Left lung (tissue), 14 donors: ENCODE data around the gene OR51F1. TPM values are rescaled to one million over a fixed set of nuclear protein-coding genes. Genes with fewer than 3 reads are reported as not detected.
"Not testable (repeated sequence)": the region's sequence is repeated elsewhere in the genome, so short reads cannot be mapped to it uniquely, and the experiment has no call there.

Experiments
- ATAC-seq: fragments of 200-7000 bp; cut with Tn5 transposase; one replicate; pipeline ENCODE4 v1.9.1; 2020; ENCODE audit warnings: moderate library complexity
- DNase-seq, 4 donors: peaks; one replicate each; pipeline ENCODE4 v3.0.0-alpha.2; 2013 to 2020
- H3K27ac ChIP-seq, 2 donors: fragments of 200-600 bp; sonication (generic) in 1 of 2; one replicate each; pipeline versions ENCODE4 v1.5.0 to v1.8.0; 2020 to 2021
- H3K27me3 ChIP-seq, 2 donors: fragments of 200-600 bp; sonication (generic) in 1 of 2; one replicate each; pipeline versions ENCODE4 v1.5.0 to v1.8.0; 2020 to 2021
- H3K36me3 ChIP-seq, 2 donors: fragments of 200-600 bp; sonication (generic) in 1 of 2; one replicate each; pipeline versions ENCODE4 v1.5.0 to v1.8.0; 2020 to 2021
- H3K4me1 ChIP-seq, 2 donors: fragments of 200-600 bp; one replicate each; pipeline ENCODE4 v1.8.0; 2021
- H3K4me3 ChIP-seq, 2 donors: fragments of 200-600 bp; sonication (generic) in 1 of 2; one replicate each; pipeline versions ENCODE4 v1.5.0 to v1.8.0; 2020 to 2021; ENCODE audit warnings: mild to moderate bottlenecking in 1 of 2
- H3K9me3 ChIP-seq, 2 donors: fragments of 200-600 bp; sonication (generic) in 1 of 2; one replicate each; pipeline versions ENCODE4 v1.5.0 to v1.8.0; 2020 to 2021
- CTCF ChIP-seq, 2 donors: fragments of 200-600 bp; sonication (generic) in 1 of 2; IDR thresholded peaks; one replicate each; pipeline versions ENCODE4 v1.5.0 to v1.8.0; 2021; ENCODE audit warnings: antibody characterized with exemption in 2 of 2
- intact Hi-C, 2 donors: fragments of 100-400 bp; cut with DNase I; formaldehyde crosslinking; loops; one replicate each; pipeline versions ENCODE4 v1.11.2 to v1.14.2; 2022
- long read RNA-seq, 12 donors: library from polyadenylated mRNA in 2 of 12; unstranded in 2 of 12; transcript quantifications; one replicate each; pipeline ENCODE4 v2.0.0 and lab custom pipeline, GENCODE V29; 2019 to 2026
- polyA plus RNA-seq, 6 donors: library from polyadenylated mRNA; unstranded; fragments of 120-200 nt; gene quantifications; one replicate each; pipeline ENCODE4 v1.2.1, GENCODE V29; 2013; ENCODE audit not compliant: insufficient read length in 6 of 6
- total RNA-seq, 2 donors: library from RNA; stranded (reverse); fragmentation: NEBNext Ultra II Directional; extraction: Animal tissue kit (Norgen Biotek cat#: 25700); gene quantifications; one replicate each; pipeline ENCODE4 v1.2.1, GENCODE V29; 2021
- donor health status: DM: no; HTN: yes; CAD: no.
- donor health status: DM: no; HTN: no; CAD: no.

The OR51F1 gene
- total RNA-seq (not detected), polyA plus RNA-seq (not detected)
- long read RNA-seq, donor 1: 0 reads
- long read RNA-seq, donor 2: 0 reads
- long read RNA-seq, donor 3: 0 reads
- long read RNA-seq, donor 4: 0 reads
- long read RNA-seq, donor 5: 0 reads
- long read RNA-seq, donor 6: 0 reads
- long read RNA-seq, donor 7: 0 reads
- long read RNA-seq, donor 8: 0 reads
- long read RNA-seq, donor 9: 0 reads
- long read RNA-seq, donor 10: 0 reads
- long read RNA-seq, donor 11, partial matches to known transcripts: 0 of 1 reads
- long read RNA-seq, donor 11, other reads (novel, unspliced or antisense): 0 of 1 reads
- long read RNA-seq, donor 12: 0 reads

- no peak for TF ChIP-seq CTCF (IDR thresholded peaks at IDR 0.05)
Measured at GRCh38 chr11:4769838-4770237, at the start of gene OR51F1. OR51F1 (minus strand) TSS chr11:4769938; CDS start chr11:4769938, 0 bp downstream.

GRCh38 chr11:4809246-4809645 is 39.5 kb upstream of the OR51F1 start:
- ATAC-seq (no peak), DNase-seq (no peak)
- no peak for TF ChIP-seq CTCF (IDR thresholded peaks at IDR 0.05)
- Histone ChIP-seq H3K4me1 (no peaks in the 10 kb centered on the region), H3K9me3 (no peaks in the 10 kb centered on the region), H3K27ac (no peak overlapping the region), H3K27me3 (no peaks in the 10 kb centered on the region), H3K4me3 (no peak overlapping the region), H3K36me3 (no peaks in the 10 kb centered on the region)
- intact Hi-C loops: no loop called here

More at GRCh38 chr11:4769838-4770237, at the start of gene OR51F1:
- H3K4me1 ChIP-seq: no peaks in the 10 kb centered on the region
- no peaks in the 10 kb centered on the region for H3K36me3 ChIP-seq
- H3K4me3 ChIP-seq: no peak within 1 kb of the TSS
- no peaks in the 10 kb centered on the region for H3K9me3 ChIP-seq
- no peak for ATAC-seq
- H3K27me3 ChIP-seq: no peaks in the 10 kb centered on the region
- no peak for DNase-seq
- intact Hi-C loops: no loop called here
- H3K27ac ChIP-seq: no peak within 1 kb of the TSS

- H3K27me3 ChIP-seq: no peaks in the 10 kb centered on the region
- H3K4me1 ChIP-seq: no peaks in the 10 kb centered on the region
- H3K27ac ChIP-seq: no peak overlapping the region
- no peak for ATAC-seq
- intact Hi-C loops: no loop called here
- no peak overlapping the region for H3K4me3 ChIP-seq
- no peaks in the 10 kb centered on the region for H3K36me3 ChIP-seq
- no peaks in the 10 kb centered on the region for H3K9me3 ChIP-seq
- no peak for DNase-seq
- TF ChIP-seq CTCF (IDR thresholded peaks at IDR 0.05): no peak
Measured at GRCh38 chr11:4808476-4808875, 38.7 kb upstream of the OR51F1 start.

GRCh38 chr11:4804280-4804679 is 34.5 kb upstream of the OR51F1 start, which contains the start of gene OR52R1:
OR52R1 (minus strand) TSS chr11:4804380; CDS start chr11:4804380, 0 bp downstream.
- DNase-seq: no peak
- intact Hi-C loops: no loop called here
- Histone ChIP-seq H3K36me3 (no peaks in the 10 kb centered on the region), H3K4me1 (no peaks in the 10 kb centered on the region), H3K4me3 (no peak within 1 kb of the TSS), H3K27ac (no peak within 1 kb of the TSS), H3K9me3 (no peaks in the 10 kb centered on the region), H3K27me3 (no peaks in the 10 kb centered on the region)
- TF ChIP-seq CTCF (IDR thresholded peaks at IDR 0.05): no peak
- ATAC-seq: no peak

- H3K9me3 ChIP-seq, DNase-seq, H3K4me3 ChIP-seq, H3K36me3 ChIP-seq, H3K27me3 ChIP-seq, intact Hi-C loops, H3K4me1 ChIP-seq, H3K27ac ChIP-seq, ATAC-seq: not testable (repeated sequence)
Measured at GRCh38 chr11:4801316-4801715, 31.6 kb upstream of the OR51F1 start.
